NCI-H1417 treated with DMSO at 0.1 percent for 48 hours (cell line): ENCODE data around the gene CEACAM20.
"Not testable (repeated sequence)": the region's sequence is repeated elsewhere in the genome, so short reads cannot be mapped to it uniquely, and the experiment has no call there.

Source experiments
- DNase-seq: peaks from one replicate; lab custom pipeline; 2025; lab: John Stamatoyannopoulos, UW

The CEACAM20 gene

GRCh38 chr19:44476559-44477408, 52.7 kb downstream of the CEACAM20 start:
- no peak for DNase-seq

- not testable (repeated sequence) for DNase-seq
These were observed 60.7 kb downstream of the CEACAM20 start for GRCh38 chr19:44468730-44469129.

GRCh38 chr19:44462600-44463286, 66.7 kb downstream of the CEACAM20 start:
- DNase-seq: not testable (repeated sequence)
